AG04450 (cell line): Measurements from ENCODE around the gene TGFBR3. TPM values are rescaled to one million over a fixed set of nuclear protein-coding genes. Genes with fewer than 3 reads are reported as not detected.

Experiments
- CTCF ChIA-PET: fragments of 300-600, 350-600 bp; formaldehyde crosslinking; extraction: SDS; loops from one replicate; lab custom pipeline; 2022; ENCODE audit warnings: antibody characterized with exemption, inconsistent platforms; lab: Charles Lee
- POLR2A ChIA-PET: fragments of 350-600 bp; formaldehyde crosslinking; extraction: SDS; loops from one replicate; lab custom pipeline; 2021; ENCODE audit warnings: antibody characterized with exemption, inconsistent platforms; lab: Yijun Ruan, JAX
- DNase-seq: peaks from one replicate; pipeline ENCODE4 v3.0.0-alpha.2; 2011; ENCODE audit warnings: low read depth, low spot score
- H3K27ac ChIP-seq: one replicate; pipeline ENCODE4 v1.5.1; 2012; ENCODE audit warnings: low read depth, low read length, control low read depth
- H3K27me3 ChIP-seq: one replicate; pipeline ENCODE4 v1.6.0; 2012; ENCODE audit warnings: low read length; ENCODE audit not compliant: control insufficient read depth, insufficient read depth
- H3K4me3 ChIP-seq: 2 replicates; pipeline ENCODE4 v1.5.1; 2011; ENCODE audit warnings: mild to moderate bottlenecking, low read depth, low read length, control low read depth
- H3K9me3 ChIP-seq: 2 replicates; pipeline ENCODE4 v1.5.1; 2012; ENCODE audit warnings: low read length; ENCODE audit not compliant: control insufficient read depth, insufficient read depth
- polyA plus RNA-seq: library from polyadenylated mRNA; depleted of rRNA; stranded (reverse); fragments of >200 nt; gene quantifications from 2 replicates; pipeline ENCODE4 v1.2.3, GENCODE V29; 2011
- TF ChIP-seq, protein P1 (sequence below): IDR thresholded peaks from 2 replicates; pipeline ENCODE4 v1.5.1; 2011; ENCODE audit warnings: low read depth, low read length, control low read depth, inconsistent platforms

Gene TGFBR3
- polyA plus RNA-seq, 1 experiment: 36.5 TPM

GRCh38 chr1:91764471-91765115, 121.4 kb downstream of the TGFBR3 start:
- TF ChIP-seq, protein P1, sequence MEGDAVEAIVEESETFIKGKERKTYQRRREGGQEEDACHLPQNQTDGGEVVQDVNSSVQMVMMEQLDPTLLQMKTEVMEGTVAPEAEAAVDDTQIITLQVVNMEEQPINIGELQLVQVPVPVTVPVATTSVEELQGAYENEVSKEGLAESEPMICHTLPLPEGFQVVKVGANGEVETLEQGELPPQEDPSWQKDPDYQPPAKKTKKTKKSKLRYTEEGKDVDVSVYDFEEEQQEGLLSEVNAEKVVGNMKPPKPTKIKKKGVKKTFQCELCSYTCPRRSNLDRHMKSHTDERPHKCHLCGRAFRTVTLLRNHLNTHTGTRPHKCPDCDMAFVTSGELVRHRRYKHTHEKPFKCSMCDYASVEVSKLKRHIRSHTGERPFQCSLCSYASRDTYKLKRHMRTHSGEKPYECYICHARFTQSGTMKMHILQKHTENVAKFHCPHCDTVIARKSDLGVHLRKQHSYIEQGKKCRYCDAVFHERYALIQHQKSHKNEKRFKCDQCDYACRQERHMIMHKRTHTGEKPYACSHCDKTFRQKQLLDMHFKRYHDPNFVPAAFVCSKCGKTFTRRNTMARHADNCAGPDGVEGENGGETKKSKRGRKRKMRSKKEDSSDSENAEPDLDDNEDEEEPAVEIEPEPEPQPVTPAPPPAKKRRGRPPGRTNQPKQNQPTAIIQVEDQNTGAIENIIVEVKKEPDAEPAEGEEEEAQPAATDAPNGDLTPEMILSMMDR: no peak
- no peak for DNase-seq
- Histone ChIP-seq H3K27me3 (no peaks in the 10 kb centered on the region), H3K4me3 (no peak overlapping the region), H3K9me3 (no peaks in the 10 kb centered on the region), H3K27ac (no peak overlapping the region)
- POLR2A ChIA-PET: no interaction called here
- CTCF ChIA-PET: interaction anchor here (0.6 to 0.7 kb wide), 3 partner anchors 19 to 163 kb away, joined by 3 to 4 read pairs (median 3); no protein-coding TSS in a partner anchor

DNA sequence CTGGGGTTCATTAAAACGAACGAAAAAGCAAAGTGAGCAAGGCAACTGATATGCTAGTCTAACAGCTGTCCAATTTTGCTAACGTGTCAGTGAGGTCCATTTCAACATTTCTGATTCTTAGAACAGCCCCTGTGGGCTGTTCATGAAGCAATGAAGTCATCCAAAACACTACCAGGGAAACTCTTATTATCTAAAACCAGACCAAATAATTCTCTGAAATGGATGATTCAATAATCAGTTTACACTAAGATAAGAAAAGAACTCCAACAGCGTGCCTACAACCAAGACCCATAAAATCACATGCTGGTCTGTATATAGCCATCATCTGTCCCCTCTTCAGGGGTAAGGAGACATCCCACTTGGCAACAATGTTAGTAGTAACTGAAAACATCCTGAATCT, 122.7 kb downstream of the TGFBR3 start:
- TF ChIP-seq, protein P1: no peak
- no peak overlapping the region for H3K27ac ChIP-seq
- CTCF ChIA-PET: interaction anchor here (0.7 kb wide), 1 partner anchor 251 kb away, joined by 5 read pairs; no protein-coding TSS in a partner anchor
- H3K4me3 ChIP-seq: no peak overlapping the region
- DNase-seq: no peak
- POLR2A ChIA-PET: no interaction called here
- H3K27me3 ChIP-seq: no peaks in the 10 kb centered on the region
- no peaks in the 10 kb centered on the region for H3K9me3 ChIP-seq

DNA sequence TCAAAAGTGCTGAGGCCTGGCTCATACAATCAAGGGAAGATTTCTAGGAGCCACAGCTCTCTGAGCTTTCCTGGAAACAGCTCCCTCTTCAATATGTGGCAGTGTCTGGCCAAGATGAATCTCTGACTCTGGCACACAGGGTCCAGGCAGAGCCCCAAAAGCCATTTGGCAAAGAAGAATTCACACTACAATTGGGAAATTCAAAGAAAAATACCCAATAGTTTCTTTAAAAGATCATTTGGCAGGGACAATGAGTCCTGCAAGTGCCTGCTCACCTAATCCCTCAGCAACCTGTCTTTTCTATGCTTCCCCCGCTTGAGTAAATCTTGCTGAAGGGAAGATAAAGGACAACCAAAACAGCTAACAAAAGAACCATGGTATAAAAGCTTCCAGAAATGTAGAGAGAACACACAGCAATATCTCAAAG, 124.6 kb downstream of the TGFBR3 start:
- ChIA-PET POLR2A (no interaction called here), CTCF (interaction anchor here (1.0 to 2.2 kb wide), 4 partner anchors 69 to 250 kb away, joined by 3 to 8 read pairs (median 4); no protein-coding TSS in a partner anchor)
- H3K4me3 ChIP-seq: no peak overlapping the region
- H3K27me3 ChIP-seq: no peaks in the 10 kb centered on the region
- H3K9me3 ChIP-seq: no peaks in the 10 kb centered on the region
- DNase-seq: no peak
- TF ChIP-seq, protein P1: no peak
- no peak overlapping the region for H3K27ac ChIP-seq

DNA sequence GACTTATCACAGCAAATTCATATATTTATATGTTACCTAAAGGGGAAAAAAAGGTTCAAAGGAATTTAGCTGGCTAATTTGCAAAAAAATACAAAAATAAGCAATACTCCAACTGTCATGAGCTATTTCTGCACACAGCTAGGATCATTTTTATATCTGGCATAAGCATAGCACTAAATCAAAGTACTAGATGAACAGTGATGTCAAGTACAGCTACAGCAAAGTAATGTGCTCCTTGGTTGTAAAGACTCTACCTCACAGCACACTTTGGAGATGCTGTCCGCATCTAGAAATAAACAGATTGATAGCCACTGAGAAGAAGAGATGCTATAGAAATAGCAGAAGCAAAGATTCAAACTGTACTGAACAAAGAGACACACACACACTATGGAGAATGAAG, 125.4 kb downstream of the TGFBR3 start:
- no peak for DNase-seq
- Histone ChIP-seq H3K27ac (no peak overlapping the region), H3K27me3 (no peaks in the 10 kb centered on the region), H3K9me3 (no peaks in the 10 kb centered on the region), H3K4me3 (no peak overlapping the region)
- CTCF ChIA-PET: interaction anchor here (0.7 to 2.2 kb wide), 5 partner anchors 70 to 249 kb away, joined by 3 to 8 read pairs (median 4); no protein-coding TSS in a partner anchor
- TF ChIP-seq, protein P1: no peak
- POLR2A ChIA-PET: no interaction called here

GRCh38 chr1:91759076-91759475, 126.9 kb downstream of the TGFBR3 start:
- Histone ChIP-seq H3K4me3 (no peak overlapping the region), H3K9me3 (no peaks in the 10 kb centered on the region), H3K27ac (no peak overlapping the region), H3K27me3 (no peaks in the 10 kb centered on the region)
- CTCF ChIA-PET: interaction anchor here (0.7 to 1.5 kb wide), 2 partner anchors 231 to 247 kb away, joined by 3 to 9 read pairs; no protein-coding TSS in a partner anchor
- TF ChIP-seq, protein P1: no peak
- no peak for DNase-seq
- POLR2A ChIA-PET: no interaction called here
